Ishikawa (cell line): ENCODE measurements around the gene MAMSTR.

Source experiments
- CEBPB ChIP-seq: IDR thresholded peaks from 2 replicates; pipeline ENCODE4 v1.6.1; 2012
- EP300 ChIP-seq: IDR thresholded peaks from 2 replicates; pipeline ENCODE4 v1.6.1; 2012; ENCODE audit warnings: borderline replicate concordance
- FOXM1 ChIP-seq: IDR thresholded peaks from 2 replicates; pipeline ENCODE4 v1.6.1; 2012; ENCODE audit warnings: low read depth, borderline replicate concordance
- MAX ChIP-seq: IDR thresholded peaks from 2 replicates; pipeline ENCODE4 v1.6.1; 2012
- RAD21 ChIP-seq: IDR thresholded peaks from 2 replicates; pipeline ENCODE4 v1.6.1; 2012; ENCODE audit warnings: low read depth
- TAF1 ChIP-seq: IDR thresholded peaks from 2 replicates; pipeline ENCODE4 v1.6.1; 2012; ENCODE audit warnings: low read depth, mild to moderate bottlenecking
- TCF12 ChIP-seq: IDR thresholded peaks from 2 replicates; pipeline ENCODE4 v1.6.1; 2012; ENCODE audit warnings: low read depth
- TEAD4 ChIP-seq: IDR thresholded peaks from 2 replicates; pipeline ENCODE4 v1.6.1; 2012
- USF1 ChIP-seq: IDR thresholded peaks from 2 replicates; pipeline ENCODE4 v1.6.1; 2012
- YY1 ChIP-seq: IDR thresholded peaks from 2 replicates; pipeline ENCODE4 v1.6.1; 2012; ENCODE audit warnings: low read depth

- TF ChIP-seq EP300 (no peak), MAX (no peak), YY1 (no peak), USF1 (no peak), FOXM1 (no peak), TCF12 (no peak), CEBPB (no peak), TEAD4 (no peak; the same call in 1 of the 2 replicates), TAF1 (no peak), RAD21 (no peak)
These were observed 36.3 kb upstream of the MAMSTR start for GRCh38 chr19:48755787-48756186.
